ENCODE data around the gene ALDH2. TPM values are rescaled to one million over a fixed set of nuclear protein-coding genes. Genes with fewer than 3 reads are reported as not detected.
"Not testable (repeated sequence)": the region's sequence is repeated elsewhere in the genome, so short reads cannot be mapped to it uniquely, and the experiment has no call there.

ALDH2 gene
- total RNA-seq, 1 donor from 2014 or later = 436 TPM

DNA sequence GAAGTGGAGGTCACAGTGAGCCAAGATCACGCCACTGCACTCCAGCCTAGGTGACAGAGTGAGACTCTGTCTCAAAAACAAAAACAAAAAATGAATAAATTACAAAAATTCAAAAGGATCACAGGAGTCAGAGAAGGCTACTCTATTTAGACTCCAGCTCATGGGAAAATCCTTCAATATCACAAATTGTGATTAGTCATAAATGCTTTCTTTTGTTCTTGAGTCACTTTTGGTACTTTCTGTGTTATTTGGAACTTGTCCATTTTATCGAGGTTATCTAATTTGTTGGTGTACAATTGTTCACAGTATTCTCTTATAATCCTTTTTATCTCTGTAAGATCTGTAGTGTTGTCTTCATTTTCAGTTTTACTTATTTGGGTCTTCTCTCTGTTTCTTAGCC lies 18.9 kb downstream of the ALDH2 start:
- no peak for DNase-seq (ENCODE audit: low spot score)

DNA sequence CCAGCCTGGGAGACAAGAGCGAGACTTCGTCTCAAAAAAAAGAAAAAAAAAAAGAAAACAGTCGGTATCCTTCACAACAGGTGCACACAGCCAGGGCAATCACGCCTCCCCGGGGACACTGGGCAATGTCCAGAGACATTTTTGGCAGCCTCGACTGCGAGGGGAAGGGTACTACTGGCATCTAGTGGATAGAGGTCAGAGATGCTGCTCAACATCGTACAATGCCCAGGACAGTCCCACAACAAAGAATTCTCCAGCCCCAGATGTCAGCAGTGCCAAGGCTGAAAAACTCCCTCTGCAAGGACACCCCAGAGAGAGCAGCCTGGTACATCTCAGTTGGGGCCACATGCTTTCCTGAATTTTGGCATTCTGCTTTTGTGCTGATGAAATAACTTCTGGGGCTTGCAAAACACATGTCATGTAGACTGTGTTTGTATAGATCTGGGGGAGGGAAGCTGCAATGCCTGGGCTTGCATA lies 21.5 kb downstream of the ALDH2 start:
- DNase-seq (ENCODE audit: low spot score) = no peak

DNA sequence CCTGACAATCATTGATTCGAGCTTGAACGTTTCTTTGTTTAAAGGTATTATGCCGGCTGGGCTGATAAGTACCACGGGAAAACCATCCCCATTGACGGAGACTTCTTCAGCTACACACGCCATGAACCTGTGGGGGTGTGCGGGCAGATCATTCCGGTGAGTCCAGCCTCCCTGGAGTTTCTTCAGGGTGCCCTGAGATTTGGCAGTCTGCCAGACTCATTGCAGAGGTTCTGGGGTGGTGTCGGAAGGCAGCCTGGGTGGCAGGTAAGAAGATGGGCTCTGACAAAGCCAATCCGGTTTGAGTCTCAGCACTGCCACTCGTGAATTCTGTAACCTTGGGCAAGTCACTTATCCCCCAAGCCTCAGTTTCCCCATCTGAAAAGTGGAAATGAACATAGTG lies 23.0 kb downstream of the ALDH2 start:
- no peak for DNase-seq (ENCODE audit: low spot score)

- DNase-seq (ENCODE audit: low spot score) = no peak
Observed at GRCh38 chr12:111791507-111791906, 24.8 kb downstream of the ALDH2 start.

- peak; percentile 90 for DNase-seq (ENCODE audit: low spot score)
Observed at GRCh38 chr12:111792155-111792855, 25.6 kb downstream of the ALDH2 start.

DNA sequence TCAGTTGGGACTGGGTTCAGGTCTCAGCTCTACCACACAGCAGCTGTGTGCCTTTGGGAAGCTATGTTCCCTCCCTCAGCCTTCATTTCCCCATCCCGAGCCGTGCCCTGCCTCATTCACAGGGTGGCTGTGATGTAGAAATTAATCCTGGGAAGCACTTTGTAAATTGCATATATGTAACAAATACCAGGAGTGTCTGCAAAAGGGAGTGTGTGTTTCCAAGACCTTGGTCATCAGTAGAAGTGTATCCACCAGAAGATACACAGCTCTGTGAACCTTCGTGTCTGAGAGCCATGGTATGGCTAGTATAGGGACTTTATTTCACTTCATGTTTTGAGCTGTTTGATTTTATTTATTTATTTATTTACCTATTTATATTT lies 26.1 kb downstream of the ALDH2 start:
- no peak for DNase-seq (ENCODE audit: low spot score)

- no peak for DNase-seq (ENCODE audit: low spot score)
Observed at GRCh38 chr12:111798182-111798581, 31.4 kb downstream of the ALDH2 start.

DNA sequence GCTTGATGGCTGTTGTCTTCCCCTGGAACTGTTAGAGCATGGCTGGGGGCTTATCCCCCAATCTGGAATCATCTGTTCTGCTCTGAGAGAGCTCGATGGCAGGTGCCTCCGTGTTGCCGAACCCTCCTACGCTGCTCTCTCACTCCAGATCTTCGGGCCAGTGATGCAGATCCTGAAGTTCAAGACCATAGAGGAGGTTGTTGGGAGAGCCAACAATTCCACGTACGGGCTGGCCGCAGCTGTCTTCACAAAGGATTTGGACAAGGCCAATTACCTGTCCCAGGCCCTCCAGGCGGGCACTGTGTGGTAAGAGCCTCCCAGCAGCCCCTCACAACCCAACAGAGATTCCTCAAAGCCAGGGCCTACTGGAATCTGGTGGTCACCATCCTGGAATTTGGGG lies 33.0 kb downstream of the ALDH2 start:
- DNase-seq (ENCODE audit: low spot score) = no peak

- DNase-seq (ENCODE audit: low spot score) = no peak
Observed at GRCh38 chr12:111803038-111803626, 36.4 kb downstream of the ALDH2 start.

DNA sequence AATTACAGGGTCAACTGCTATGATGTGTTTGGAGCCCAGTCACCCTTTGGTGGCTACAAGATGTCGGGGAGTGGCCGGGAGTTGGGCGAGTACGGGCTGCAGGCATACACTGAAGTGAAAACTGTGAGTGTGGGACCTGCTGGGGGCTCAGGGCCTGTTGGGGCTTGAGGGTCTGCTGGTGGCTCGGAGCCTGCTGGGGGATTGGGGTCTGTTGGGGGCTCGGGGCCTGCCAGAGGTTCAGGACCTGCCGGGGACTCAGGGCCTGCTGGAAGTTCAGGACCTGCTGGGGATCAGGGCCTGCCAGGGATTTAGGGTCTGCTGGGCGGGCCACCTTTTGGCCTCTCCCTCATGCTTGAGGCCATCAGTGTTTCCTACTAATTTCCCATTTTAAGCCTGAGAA lies 37.1 kb downstream of the ALDH2 start:
- DNase-seq (ENCODE audit: low spot score) = no peak

- DNase-seq (ENCODE audit: low spot score) = no peak
Observed at GRCh38 chr12:111806304-111806703, 39.6 kb downstream of the ALDH2 start.

DNA sequence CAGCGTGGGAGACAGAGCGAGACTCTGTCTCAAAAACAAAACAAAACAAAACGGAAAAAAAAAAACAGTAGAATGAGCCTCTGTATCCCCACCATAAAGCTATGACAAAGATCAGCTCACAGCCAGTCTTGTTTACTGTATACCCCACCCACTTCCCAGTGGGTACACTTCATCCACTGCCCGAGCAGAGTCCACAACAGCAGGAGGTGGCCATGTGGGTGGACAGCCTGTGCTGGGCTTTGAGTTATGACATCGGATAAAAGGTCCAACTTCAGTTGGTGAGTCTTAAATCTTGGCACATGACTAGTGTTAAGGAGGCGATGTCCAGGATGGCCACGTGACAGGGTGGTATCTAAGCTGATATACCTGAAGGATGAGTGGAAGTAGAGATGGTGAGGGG lies 40.5 kb downstream of the ALDH2 start:
- no peak for DNase-seq (ENCODE audit: low spot score)

- peak; percentile 89 for DNase-seq (ENCODE audit: low spot score)
Observed at GRCh38 chr12:111812881-111813741, 46.4 kb downstream of the ALDH2 start.

DNA sequence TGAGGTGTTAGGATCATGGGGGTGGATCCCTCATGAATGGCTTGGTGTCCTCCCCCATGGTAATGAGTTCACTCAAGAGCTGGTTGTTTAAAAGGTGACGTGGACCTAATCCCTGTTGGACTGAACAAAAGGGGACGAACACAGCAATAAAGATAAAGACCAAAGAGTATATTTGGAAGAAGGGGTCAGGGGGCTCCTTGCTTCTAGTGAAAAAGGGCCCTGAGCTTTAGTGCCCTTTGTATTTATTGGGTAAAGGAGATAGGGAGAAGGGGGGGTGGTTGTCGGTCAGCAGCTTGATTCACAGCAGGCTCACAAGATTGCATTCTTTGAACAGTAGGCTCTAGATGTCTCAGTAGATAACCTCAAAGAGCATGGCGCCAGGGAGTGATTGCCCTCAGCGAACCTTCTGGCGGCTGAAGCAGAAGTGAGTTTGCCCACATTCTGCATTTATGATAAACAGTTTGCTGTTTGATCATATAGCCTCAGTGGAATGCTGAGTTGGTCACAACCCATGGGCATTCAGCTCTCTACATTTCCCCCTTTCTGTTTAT lies 49.4 kb downstream of the ALDH2 start:
- no peak for DNase-seq (ENCODE audit: low spot score)

GRCh38 chr12:111816898-111817297 lies 50.2 kb downstream of the ALDH2 start:
- not testable (repeated sequence) for DNase-seq (ENCODE audit: low spot score)

GRCh38 chr12:111818340-111818739 lies 51.6 kb downstream of the ALDH2 start:
- peak; percentile 51 for DNase-seq (ENCODE audit: low spot score)

GRCh38 chr12:111819191-111820158 lies 52.7 kb downstream of the ALDH2 start:
- no peak for DNase-seq (ENCODE audit: low spot score)

GRCh38 chr12:111820828-111821227 lies 54.1 kb downstream of the ALDH2 start:
- not testable (repeated sequence) for DNase-seq (ENCODE audit: low spot score)

DNA sequence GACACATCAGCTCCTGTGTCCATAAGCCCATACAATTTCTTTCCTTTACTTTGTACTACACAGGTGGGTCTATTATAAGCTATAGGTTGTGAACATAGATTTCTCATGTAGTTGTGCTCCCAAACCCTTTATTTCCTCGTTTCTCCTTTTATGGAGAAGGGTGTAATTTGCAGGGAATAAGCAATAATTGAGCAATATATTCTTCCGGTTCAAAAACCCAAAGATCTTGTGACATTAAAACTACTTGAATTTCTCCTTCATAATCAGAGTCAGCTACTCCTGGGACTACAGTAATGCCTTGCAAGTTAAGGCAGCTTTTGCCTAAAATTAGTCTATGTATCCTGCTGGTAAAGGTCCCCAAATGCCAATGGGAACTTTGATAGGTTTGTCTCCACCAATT lies 56.2 kb downstream of the ALDH2 start:
- no peak for DNase-seq (ENCODE audit: low spot score)

GRCh38 chr12:111823891-111824290 lies 57.2 kb downstream of the ALDH2 start:
- no peak for DNase-seq (ENCODE audit: low spot score)

DNA sequence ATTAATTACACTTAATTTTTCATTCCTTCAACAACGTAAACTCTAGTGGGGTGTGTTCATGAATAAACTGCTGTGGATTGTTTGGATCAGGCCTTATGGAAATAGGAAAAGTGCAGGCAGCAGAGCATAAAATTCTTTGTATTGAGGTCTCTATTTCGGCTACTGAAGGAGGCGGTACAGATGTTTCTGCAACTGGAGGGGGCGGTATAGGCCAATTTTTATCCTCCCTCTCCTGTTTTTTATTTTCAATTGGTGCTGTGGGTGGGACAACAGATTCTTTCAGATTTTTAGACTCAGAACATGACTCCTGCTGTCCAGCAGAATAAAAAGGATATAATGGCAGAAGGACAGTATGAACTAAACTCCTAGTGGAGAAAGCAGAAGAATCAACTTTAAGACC lies 57.6 kb downstream of the ALDH2 start:
- not testable (repeated sequence) for DNase-seq (ENCODE audit: low spot score)
